Glomerular visceral epithelial cell (primary cell): ENCODE data around the gene EFCAB11.
"Not testable (repeated sequence)": the region's sequence is repeated elsewhere in the genome, so short reads cannot be mapped to it uniquely, and the experiment has no call there.

Source experiments
- DNase-seq: peaks from one replicate; pipeline ENCODE4 v3.0.0-alpha.2; 2016; ENCODE audit errors: extremely low spot score

Gene EFCAB11

DNA sequence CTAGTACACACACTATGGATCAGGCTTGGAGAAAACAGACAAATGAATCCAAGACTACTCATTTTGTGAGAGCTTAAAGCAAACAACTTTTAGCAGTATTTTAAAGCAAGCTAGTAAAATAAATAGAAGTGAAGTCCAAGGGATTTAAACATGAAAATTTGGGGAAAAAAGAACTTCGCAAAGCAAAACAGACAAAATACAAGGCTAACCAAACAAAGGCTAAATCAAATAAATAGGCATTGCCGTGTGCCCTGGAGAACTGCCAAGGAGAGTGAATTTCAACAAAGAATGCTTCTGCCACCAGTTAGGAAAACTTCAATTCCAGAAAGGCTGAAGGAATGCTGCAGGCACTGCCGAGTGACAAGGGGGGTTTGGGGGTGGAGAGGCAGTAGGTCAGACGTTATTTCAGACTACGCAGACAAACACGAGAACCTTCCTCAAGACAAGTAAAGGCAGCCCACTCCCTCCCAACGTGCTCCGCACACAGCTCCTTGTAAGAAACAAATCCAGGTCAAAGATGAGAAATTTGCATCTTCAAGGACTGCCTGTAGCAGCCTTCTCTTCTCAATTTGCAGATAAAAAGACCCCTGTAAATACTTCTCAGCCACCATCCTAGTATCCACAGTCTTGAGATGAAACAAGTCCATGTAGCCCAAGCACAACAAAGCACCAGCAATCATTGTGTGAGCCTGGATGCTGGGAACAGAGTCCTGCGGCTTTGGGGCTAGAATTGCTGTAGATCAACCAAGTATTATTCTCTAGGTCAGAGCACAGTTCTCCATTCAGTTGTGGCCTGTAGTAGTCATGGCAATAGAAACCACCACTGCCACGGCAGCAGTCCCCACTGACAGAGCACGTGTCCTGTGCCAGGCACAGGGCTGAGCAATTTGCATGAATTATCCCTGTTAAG is 43.3 kb downstream of the EFCAB11 start:
- peak; percentile 55 for DNase-seq

DNA sequence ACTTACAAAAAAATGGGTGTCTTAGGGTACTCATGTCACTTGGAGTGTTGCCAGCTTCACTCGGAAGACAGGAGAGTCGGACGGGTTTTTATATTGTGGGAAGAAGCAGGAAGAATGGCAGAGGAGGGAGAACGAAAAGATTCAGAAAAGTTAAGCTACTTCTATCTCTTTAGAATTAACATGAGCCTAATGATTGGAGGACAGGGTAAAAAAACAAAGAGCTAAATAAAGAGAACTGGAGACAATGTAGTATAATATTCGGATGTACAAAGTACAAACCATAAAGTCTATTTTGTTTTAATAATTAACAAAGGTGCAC is 43.9 kb downstream of the EFCAB11 start:
- no peak for DNase-seq

DNA sequence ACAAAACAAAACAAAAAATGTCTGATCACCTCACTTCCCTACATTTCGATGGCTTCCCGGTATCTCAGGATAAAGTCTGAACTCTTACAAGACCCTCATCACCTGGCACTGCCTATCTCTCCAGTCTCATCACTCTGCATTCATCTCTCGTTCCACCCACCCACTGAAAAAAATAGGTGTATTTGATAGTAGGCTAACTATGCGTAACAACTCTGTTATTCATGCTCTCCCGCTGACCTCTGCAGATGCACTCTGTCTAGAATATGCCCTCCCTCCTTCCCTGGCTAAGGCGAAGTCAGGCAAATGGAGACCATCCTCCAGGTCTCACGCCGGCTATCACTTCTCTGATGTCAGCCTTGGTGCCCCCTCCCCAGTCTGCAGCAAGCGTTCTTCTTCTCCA is 44.9 kb downstream of the EFCAB11 start:
- DNase-seq: no peak

DNA sequence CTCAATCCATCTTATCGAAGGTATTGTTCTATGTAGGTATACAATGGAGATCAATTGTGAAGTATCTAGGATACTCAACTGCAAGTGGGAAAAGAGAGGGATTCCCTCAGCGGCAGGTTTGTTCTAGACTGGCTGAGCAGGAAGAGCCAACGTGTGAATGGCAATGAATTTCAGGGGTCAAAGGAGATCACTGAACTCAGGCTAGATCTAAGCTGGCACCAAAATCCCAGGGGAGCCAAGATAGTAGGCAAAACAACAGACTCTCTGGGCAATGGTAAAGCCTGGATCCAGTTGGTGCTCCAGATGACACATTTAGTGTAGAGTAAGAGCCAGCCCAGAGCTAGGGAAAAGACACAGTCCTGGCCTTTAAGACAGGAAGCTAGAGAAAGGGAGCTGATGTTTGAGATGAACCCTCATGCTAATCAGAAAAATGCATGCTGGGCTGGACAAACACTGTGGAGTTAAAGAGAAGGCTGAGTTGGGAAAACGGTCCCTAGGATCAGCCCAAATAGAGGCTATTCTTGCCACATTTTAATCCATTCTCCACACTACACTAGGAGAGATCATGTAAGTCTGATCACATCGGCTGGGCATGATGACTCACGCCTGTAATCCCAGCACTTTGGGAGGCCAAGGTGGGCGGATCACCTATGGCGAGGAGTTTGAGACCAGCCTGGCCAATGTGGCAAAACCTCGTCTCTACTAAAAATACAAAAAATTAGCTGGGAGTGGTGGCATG is 45.6 kb downstream of the EFCAB11 start:
- DNase-seq: no peak

DNA sequence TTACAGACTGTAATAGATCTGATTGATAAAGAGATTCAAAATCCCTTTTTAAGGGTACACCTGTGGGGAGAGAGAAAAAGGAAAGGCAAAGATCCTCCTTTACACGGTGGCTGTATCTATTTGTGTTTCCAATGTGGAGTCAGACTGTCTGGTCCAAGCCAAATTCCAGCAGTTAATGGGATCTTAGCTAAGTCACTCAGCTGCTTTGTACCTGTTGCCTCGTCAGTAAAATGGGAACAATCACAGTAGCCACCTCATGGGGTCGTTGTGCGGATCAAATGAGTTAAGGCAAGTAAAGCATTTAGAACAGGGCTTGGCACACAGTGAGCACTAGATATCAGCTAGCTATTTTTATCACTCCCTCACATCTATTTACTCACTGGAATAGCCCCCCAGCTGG is 46.9 kb downstream of the EFCAB11 start:
- no peak for DNase-seq

DNA sequence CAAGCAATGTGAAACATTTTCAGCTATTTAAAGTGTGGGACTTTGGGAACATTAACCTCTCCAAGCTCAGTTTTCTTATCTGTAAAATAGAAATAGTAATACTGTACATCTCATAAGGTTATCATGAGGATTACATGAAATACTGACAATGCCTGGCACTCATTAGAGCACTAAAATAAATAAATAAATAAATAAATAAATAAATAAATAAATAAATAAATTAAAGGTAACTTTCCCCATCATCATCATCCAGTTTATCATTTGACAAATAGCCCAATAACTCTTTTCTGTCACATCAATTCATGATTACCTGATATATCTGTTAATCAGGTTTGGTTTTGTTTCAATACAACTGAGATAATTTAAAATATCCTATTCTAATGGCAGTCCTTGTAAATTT is 48.5 kb downstream of the EFCAB11 start:
- no peak for DNase-seq

DNA sequence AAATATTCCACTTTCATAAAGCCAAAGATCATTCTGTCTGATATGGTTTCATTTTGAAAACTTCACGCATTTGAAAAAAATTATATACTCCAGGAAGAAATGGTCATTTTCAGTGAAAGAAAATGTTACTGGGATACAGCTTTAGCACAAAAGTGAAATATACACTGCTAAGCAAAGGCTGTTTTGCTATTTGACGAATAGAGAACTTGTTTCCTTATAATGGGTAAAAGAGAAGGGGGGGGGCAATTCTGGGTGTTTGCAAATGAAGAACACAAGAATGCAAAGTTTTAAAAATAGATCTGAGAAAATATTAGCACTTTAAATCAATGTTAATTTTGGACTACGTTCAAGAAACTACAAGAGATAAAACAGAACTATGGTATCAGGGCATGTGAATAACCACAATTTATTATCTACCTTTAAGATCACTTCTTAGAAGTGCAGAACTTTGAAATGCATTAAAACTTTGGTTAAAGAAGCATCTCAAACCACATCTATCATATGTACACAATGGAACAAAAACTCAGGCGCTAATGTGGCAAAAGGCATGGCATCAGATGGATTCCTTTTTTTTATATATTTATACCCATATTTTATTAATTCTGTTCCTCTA is 51.1 kb downstream of the EFCAB11 start:
- DNase-seq: no peak

DNA sequence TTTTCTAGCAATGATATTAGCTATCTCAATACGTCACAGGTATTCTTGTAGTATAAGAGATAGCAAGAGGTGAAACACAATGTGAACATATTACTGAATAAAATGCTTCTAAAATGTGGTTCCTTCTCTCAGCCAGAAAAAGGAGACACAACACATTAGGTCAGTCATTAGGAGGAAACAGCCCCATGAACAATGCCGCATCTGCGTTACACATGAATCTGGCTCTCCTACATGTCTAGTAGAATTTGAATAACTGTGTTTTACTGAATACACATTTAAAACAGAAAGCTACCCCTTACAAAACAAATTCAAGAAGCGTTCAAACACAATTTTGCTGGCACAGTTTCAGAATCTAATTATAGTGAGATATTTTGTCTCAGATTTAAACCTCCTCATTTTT is 51.6 kb downstream of the EFCAB11 start:
- DNase-seq: no peak

DNA sequence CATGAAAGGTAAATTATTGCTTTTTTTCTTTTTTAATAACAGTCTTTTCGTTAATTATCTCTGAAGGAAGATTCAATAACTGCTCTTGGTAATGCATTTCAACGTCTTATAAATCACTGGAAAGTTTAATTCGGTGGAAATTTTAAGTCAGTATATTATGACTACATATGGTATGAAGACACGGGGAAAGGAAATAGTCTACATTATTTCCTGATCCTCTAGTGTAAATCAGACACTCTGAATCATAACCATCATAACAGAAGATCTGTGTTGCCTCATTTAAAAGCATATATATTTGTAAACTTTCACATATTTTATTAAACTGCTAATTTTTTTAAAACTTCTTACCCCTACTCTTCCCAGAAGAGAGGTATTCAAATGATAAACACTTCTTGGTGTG is 53.7 kb downstream of the EFCAB11 start:
- DNase-seq: no peak

DNA sequence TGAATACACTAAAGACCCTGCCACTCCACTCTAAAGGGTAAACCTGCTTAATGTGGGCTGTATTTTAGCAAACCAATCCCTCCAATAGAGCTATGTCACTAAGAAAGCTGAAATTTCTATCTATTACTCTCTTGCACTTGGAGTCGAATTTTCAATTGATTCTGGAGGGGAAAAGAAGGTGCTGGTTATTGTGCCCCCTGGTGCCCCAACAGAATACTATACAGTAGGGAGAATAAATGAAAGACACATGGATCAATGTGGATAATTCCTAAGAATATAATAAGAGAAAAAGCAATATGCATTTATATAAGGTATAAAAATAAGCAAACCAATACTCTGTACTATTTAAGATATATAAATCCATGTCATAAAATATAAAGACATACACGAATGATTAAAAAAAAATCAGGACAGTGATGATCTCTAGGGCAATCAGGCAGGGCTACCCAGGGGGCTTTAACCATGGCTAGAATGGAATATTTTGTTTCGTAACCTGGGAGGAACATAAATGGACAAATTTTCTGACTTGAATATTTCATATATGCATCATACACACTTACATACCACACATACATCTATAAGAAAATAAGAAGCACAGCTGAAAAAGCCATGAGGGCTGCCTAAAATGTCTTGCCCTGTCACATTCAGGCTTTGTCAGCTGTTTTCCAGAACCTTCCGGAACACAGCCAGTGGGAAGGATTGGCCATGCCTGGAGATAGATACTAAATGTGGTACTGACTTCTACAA is 54.4 kb downstream of the EFCAB11 start:
- peak; percentile 26 for DNase-seq

DNA sequence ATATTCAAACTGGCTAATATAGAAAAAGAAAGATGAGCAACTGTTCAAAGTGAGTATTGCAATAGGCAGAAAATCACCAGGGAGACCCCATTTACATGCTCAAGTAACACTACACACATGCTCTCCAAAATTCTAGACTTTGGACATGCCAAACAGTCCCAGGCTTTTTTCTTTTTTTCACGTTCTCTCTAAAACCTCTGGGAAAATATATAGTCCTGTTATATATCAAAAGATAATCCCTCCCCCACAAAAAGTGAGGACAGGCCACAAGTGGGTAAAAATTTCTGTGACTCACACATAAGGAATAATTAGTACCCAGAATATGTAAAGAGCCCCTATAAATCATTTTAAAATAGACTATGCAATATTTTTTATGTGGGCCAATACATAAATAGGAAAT is 55.2 kb downstream of the EFCAB11 start:
- DNase-seq: no peak

DNA sequence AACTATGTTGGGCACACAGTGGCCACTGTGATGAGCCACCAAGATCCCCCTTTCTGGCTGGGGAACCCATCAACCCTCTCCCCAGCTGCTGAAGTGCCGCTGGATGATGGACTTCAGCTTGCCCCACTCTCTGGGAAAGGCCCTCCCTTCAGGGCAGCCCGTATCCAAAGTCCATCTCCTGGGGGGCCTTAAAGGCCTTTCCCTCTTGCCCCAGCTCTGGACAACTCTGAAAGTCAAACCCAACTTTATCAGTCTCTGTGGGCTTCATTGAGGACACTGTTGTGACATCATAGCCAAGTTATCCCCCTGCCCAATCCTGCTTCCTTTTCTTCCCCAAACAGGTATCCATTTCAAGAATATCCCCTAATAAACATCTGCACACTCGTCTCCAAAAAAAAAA is 61.1 kb downstream of the EFCAB11 start:
- not testable (repeated sequence) for DNase-seq

DNA sequence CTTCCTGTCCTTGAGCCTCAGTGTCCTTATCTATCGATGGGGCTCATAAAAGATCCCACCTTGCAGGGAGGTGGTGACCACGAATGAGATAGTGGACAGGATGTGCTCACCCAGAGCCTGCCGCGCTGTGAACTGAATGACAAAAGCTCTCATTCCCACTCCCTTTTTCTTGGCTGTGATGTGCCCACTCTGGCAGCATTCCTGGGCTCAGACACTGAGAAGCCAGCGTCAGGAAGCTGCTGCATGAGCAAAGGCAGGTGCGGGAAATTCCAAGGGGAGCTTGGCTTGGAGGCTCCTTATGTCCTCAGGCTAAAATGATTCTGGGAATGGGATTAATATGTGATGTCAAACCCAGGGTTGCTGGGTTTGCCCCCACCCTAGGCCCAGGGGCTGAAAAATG is 61.6 kb downstream of the EFCAB11 start:
- DNase-seq: no peak

DNA sequence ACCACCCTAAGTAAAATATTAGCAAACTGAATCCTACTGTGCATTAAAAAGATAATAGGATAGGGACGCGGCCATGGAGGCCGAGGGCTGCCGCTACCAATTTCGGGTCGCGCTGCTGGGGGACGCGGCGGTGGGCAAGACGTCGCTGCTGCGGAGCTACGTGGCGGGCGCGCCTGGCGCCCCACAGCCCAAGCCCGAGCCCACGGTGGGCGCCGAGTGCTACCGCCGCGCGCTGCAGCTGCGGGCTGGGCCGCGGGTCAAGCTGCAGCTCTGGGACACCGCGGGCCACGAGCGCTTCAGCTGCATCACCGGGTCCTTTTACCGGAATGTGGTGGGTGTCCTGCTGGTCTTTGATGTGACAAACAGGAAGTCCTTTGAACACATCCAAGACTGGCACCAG is 62.8 kb downstream of the EFCAB11 start:
- DNase-seq: not testable (repeated sequence)

DNA sequence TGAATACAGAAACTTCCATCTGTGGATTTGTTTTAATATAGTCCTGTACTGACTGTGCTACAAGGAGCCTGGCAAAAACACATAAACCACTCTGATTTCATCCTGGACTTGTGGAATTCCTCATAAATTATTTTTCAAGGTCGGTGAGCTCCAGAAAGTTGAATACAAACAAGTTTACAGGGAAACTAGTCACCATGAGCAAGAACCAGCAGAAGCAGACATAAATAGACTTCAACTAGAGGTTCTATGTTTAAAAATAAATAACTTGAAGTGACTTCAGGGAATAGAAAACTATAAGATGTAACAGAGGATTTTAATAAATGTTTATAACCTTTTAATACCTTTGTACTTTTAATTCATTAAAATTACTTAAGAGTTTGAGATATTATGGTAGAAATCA is 63.5 kb downstream of the EFCAB11 start:
- no peak for DNase-seq

DNA sequence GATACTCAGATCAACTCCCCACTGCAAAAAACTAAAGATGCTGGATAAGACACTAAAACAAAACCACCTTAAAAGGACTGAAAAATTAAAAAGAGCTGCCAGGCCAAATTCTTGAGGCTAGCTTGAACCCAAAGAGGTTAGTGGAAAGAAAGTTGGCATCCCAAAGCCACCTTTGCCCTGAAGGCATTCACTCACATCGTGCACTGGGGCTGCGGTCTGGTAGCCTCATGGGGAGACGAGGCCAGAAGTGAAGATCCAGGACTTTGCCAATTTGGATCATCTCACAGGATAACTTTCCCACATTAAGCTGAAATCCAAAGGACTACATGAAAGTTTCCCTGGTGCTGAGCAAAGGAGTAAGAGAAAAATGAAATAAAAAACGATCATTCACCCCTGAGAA is 63.9 kb downstream of the EFCAB11 start:
- DNase-seq: no peak

DNA sequence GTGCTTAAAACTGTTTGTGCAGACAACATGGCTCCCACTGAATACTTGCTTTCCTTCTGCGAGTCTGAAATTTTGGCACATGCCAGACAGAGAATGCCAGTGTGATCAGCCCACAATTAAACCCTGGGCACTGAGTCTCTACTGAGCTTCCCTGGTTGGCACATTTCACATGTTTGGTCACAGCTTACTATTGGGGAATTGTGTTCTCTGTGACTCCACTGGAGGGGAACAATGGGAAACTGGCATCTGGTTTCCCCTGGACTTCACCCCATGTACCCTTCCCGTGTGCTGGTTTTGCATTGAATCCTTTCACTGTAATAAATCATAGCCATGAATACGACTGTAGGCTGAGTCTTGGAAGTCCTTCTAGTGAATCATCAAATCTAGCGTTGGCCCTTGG is 64.9 kb downstream of the EFCAB11 start:
- DNase-seq: no peak

DNA sequence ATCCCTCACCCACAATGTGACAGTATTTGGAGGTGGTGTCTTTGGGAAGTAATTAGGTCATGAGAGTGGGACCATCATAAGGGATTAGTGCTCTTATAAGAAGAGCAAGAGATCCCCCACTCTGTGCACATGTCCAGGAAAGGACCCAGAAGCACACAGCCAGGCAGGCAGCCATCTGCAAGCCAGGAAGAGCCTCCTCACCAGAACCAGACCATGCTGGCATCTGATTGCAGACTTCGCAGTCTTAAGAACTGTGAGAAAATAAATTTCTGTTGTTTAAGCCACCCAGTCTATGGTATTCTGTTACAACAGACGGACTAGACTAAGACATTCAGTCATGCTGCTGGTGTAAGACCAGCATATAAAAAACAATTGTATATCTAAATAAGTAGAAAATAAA is 69.8 kb downstream of the EFCAB11 start:
- no peak for DNase-seq

DNA sequence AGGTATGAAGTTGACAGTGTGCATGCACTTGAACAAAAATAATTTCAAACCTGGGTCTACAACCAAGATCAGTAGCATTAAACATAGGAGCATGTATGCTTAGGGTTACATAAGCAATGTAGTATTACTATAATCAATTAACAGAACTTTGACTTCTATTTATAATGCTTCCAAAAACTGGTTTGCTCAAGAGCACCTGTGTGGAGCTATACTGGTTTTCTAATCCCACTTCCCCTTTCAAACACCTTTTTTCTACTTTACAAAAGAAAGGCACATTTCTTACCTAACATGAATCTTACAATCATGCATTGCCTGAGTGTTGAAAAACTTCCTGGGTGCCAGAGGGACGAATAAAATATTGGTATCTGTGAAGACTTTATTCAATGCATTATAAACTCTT is 72.7 kb downstream of the EFCAB11 start:
- no peak for DNase-seq

DNA sequence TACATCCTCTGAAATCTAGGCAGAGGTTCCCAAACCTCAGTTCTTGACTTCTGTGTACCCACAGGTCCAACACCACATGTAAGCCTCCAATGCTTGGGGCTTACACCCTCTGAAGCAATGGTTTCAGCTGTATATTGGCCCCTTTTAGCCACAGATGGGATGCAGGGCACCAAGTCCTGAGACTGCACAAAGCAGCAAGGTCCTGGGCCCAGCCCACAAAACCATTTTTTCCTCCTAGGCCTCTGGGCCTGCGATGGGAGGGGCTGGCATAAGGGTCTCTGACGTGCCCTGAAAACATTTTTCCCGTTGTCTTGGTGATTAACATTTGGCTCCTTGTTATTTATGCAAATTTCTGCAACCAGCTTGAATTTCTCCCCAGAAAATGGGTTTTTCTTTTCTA is 80.4 kb downstream of the EFCAB11 start:
- DNase-seq: not testable (repeated sequence)

DNA sequence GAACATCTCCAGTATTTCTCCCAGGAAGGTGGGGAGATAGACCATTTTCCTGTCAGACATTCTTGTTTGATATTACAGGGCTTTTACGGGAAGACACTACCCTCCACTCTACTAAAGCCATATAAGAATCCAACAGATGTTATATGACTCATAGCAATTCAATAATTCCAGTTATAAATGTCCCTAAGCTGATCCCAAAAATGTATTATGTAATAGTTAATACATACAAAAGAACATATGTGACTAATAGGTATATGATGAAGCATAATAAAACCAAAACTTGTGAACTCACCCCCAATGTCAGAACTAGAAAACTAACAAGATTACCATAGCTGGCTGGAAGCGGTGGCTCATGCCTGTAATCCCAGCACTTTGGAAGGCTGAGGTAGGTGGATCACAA is 84.2 kb downstream of the EFCAB11 start:
- no peak for DNase-seq

DNA sequence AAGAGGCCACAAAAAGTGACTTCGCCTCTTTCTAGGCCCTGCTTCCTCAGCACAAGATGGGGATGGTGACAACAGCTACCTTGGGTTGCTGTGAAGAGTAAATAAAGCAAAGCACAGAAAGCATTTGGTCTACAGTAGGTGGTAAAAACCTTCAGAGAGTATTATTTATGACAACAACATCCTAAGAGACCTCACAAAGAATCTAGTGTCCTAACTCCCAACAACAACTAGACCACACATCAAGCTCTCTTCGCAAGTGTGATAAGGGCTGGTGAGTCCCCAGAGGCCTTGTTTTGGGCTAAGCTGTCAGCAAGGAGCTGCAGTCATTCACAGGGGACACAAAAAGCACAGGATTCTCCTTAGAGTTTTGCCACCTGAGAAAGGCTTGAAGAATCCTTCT is 84.9 kb downstream of the EFCAB11 start:
- no peak for DNase-seq
